Nephron (organoid): Measurements from ENCODE around the gene LLGL2.
A peak's percentile ranks its signal among the peaks of the same experiment; 100 is the strongest.

Source experiments
- H3K27ac Mint-ChIP-seq, 3 experiments: 2 replicates each; pipeline ENCODE4 v1.8.0; 2020; ENCODE audit warnings: mixed read lengths in 3 of 3, mild to moderate bottlenecking in 2 of 3, moderate library complexity in 1 of 3
- H3K27me3 Mint-ChIP-seq: 2 replicates; pipeline ENCODE4 v1.8.0; 2021; ENCODE audit warnings: low read depth, mild to moderate bottlenecking, moderate library complexity, mixed read lengths
- H3K36me3 Mint-ChIP-seq: 2 replicates; pipeline ENCODE4 v1.8.0; 2020; ENCODE audit warnings: low read depth, mixed read lengths
- H3K4me1 Mint-ChIP-seq: 2 replicates; pipeline ENCODE4 v1.8.0; 2020; ENCODE audit warnings: mixed read lengths
- H3K4me3 Mint-ChIP-seq, 3 experiments: 2 replicates each; pipeline ENCODE4 v1.8.0; 2020; ENCODE audit warnings: mild to moderate bottlenecking in 3 of 3, mixed read lengths in 3 of 3, moderate library complexity in 2 of 3
- H3K9me3 Mint-ChIP-seq: 2 replicates; pipeline ENCODE4 v1.8.0; 2020; ENCODE audit warnings: mixed read lengths
- TF ChIP-seq, protein P1 (sequence below), 3 experiments: fragments of 200-600 bp; sonication (generic); IDR thresholded peaks; one replicate each; pipeline ENCODE4 v1.5.0; 2021; ENCODE audit warnings: antibody characterized with exemption in 3 of 3; ENCODE audit not compliant: unreplicated experiment in 3 of 3

LLGL2 gene

DNA sequence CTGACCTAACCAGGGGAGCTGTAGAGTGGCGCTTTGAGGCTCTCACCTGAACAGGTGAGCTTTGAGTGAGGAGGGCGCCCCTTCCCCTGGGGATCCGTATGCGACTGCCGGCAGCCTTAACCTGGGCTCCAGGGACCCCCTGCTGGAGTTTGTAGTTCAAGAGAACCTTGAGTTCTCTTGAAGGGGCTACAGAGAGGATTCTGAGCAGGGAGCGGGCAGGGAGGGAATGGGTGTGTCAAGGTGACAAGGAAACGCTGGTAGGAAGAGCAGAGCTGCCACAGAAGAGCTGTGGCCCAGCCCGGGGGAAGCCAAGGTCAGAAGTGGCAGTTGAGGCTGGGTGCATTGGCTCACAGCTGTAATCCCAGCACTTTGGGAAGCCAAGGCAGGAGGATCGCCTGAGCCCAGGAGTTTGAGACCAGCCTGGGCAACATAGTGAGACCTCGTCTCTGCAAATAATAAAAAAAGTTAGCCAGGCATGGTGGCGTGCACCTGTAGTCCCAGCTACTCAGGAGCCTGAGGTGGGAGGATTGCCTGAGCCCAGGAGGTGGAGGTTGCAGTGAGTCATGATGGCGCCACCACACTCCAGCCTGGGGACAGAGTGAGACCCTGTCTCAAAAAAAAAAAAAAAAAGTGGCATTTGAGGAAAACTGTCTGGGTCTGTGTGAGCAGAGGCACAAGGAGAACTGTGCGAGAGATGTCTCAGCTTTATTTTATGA, 1.2 kb downstream of the LLGL2 start:
- Mint-ChIP-seq H3K27ac (peak overlapping the region in 1 of 3 experiments; percentile 86), H3K4me3 (peak overlapping the region; percentile 77 to 85 (median 79)), H3K9me3 (no peaks in the 10 kb centered on the region), H3K27me3 (peaks cover 33% of the 10 kb centered on the region), H3K36me3 (peaks cover 18% of the 10 kb centered on the region), H3K4me1 (no peaks in the 10 kb centered on the region)
- TF ChIP-seq, protein P1, sequence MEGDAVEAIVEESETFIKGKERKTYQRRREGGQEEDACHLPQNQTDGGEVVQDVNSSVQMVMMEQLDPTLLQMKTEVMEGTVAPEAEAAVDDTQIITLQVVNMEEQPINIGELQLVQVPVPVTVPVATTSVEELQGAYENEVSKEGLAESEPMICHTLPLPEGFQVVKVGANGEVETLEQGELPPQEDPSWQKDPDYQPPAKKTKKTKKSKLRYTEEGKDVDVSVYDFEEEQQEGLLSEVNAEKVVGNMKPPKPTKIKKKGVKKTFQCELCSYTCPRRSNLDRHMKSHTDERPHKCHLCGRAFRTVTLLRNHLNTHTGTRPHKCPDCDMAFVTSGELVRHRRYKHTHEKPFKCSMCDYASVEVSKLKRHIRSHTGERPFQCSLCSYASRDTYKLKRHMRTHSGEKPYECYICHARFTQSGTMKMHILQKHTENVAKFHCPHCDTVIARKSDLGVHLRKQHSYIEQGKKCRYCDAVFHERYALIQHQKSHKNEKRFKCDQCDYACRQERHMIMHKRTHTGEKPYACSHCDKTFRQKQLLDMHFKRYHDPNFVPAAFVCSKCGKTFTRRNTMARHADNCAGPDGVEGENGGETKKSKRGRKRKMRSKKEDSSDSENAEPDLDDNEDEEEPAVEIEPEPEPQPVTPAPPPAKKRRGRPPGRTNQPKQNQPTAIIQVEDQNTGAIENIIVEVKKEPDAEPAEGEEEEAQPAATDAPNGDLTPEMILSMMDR (IDR thresholded peaks at IDR 0.05; ENCODE audit: unreplicated experiment in 3 of 3): no peak

DNA sequence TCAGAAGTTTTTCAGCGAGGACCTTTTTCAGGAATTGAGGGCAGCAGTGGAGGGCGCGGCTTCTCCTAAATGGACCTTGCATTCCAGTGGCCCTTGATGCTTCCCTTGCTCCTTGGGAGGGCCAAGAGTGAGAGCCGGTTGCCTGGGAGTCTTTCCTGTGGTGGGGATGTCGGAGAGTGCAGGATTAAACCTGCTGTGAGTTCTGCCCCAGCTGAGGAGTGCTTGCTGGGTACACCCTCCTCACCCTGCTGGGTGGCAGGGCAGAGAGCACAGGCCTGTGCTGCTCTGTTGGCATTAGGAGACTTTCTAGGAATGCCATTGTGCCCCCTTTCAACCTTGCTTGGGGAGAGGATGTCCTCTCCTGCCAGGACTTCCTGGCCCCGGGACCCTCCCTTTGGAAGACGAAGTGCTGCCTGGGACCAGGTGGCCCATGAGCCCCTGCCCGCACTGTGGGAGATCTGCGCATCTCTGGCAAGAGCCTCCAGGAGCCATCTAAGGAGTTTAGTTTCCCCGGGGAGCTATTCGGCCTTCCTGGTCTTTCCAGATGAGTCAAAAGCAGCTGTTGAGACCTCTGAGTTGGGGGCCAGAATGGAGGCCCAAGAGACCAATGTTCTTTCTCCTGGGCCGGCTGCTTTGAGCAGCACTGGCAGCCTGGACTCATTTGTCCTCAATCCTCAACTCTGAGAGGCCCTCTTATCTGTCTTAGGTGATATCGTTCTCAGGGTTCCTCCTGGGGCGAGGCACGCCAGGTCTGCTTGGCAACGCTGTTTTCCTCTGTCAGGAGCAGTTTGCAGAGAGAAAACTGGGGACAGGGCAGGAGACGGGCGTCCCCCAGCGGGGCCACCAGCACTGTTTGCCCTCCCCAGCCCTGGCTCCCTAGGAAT, 5.6 kb downstream of the LLGL2 start:
- no peaks in the 10 kb centered on the region for H3K9me3 Mint-ChIP-seq
- peaks cover 4% of the 10 kb centered on the region for H3K4me1 Mint-ChIP-seq
- no peaks in the 10 kb centered on the region for H3K36me3 Mint-ChIP-seq
- TF ChIP-seq, protein P1 (IDR thresholded peaks at IDR 0.05; ENCODE audit: unreplicated experiment in 3 of 3): no peak
- H3K27me3 Mint-ChIP-seq: peaks cover 13% of the 10 kb centered on the region
- no peak overlapping the region for H3K4me3 Mint-ChIP-seq
- H3K27ac Mint-ChIP-seq: no peak overlapping the region

DNA sequence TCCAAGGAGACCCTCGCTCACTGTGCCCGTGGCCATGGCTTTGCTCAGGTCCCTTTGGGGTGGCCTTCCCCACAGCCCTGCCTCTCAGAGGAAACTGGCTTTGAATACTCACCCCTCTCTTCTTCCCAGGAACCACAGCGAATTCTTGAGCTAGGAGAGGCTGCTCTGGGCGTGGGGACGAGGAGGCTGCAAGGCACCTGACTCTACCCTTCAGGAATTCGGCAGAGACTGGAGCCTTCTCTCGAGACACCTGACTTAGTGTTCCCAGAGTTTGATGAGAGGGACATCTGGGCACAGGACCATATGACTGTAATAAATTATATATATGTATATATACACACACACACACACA, 6.2 kb downstream of the LLGL2 start:
- H3K27ac Mint-ChIP-seq: no peak overlapping the region
- peaks cover 4% of the 10 kb centered on the region for H3K4me1 Mint-ChIP-seq
- H3K27me3 Mint-ChIP-seq: peaks cover 6% of the 10 kb centered on the region
- TF ChIP-seq, protein P1 (IDR thresholded peaks at IDR 0.05; ENCODE audit: unreplicated experiment in 3 of 3): no peak
- no peak overlapping the region for H3K4me3 Mint-ChIP-seq
- H3K36me3 Mint-ChIP-seq: no peaks in the 10 kb centered on the region
- H3K9me3 Mint-ChIP-seq: no peaks in the 10 kb centered on the region

DNA sequence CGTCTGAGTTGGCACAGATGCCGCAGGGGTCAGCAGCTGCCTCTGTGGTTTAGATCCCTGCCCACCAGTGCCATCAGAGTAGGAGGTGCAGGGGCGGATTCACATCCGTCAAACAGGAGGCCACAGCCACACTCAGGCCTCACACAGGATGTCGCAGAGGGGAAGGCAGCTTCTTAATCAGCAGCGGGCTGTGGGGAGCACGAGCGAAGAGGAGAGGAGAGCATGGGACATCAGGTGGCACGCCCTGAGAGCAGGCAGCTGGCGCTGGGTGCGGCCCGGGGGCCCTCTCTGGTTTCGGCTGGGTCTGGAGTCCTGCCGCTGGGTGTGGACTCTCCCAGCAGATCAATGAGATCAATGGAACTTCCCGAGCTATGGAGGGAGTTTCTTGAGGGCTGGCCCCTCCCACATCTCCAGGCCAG, 9.6 kb downstream of the LLGL2 start:
- Mint-ChIP-seq H3K36me3 (no peaks in the 10 kb centered on the region), H3K4me1 (peaks cover 10% of the 10 kb centered on the region), H3K27me3 (peaks cover 10% of the 10 kb centered on the region), H3K9me3 (no peaks in the 10 kb centered on the region), H3K4me3 (no peak overlapping the region), H3K27ac (no peak overlapping the region)
- TF ChIP-seq, protein P1 (IDR thresholded peaks at IDR 0.05; ENCODE audit: unreplicated experiment in 3 of 3): no peak

DNA sequence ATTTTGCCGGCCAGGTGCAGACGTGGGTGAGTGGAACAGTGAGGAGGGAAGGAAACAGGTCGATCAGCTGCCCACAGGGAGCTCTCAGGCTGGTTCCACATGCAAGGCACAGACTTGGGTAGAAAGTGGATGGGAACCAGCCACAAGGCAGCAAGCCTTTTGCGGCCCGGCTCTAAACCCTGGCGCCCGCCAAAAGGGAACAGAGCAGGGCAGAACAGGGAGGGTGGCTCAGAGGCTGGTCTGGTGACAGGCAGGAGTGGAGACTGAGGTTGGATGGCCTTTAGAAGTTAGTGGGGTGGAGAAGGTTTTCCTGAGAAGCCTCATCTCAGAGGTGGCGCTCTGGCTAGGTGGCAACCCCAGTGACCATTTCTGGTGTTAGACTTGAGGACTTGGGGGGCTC, 10.4 kb downstream of the LLGL2 start:
- H3K4me3 Mint-ChIP-seq: no peak overlapping the region
- no peaks in the 10 kb centered on the region for H3K9me3 Mint-ChIP-seq
- no peaks in the 10 kb centered on the region for H3K36me3 Mint-ChIP-seq
- peaks cover 10% of the 10 kb centered on the region for H3K27me3 Mint-ChIP-seq
- peaks cover 14% of the 10 kb centered on the region for H3K4me1 Mint-ChIP-seq
- TF ChIP-seq, protein P1 (IDR thresholded peaks at IDR 0.05; ENCODE audit: unreplicated experiment in 3 of 3): no peak
- no peak overlapping the region for H3K27ac Mint-ChIP-seq
